ENCODE data around the gene RPN1. TPM values are rescaled to one million over a fixed set of nuclear protein-coding genes. Genes with fewer than 3 reads are reported as not detected.
A peak's percentile ranks its signal among the peaks of the same experiment; 100 is the strongest.

The RPN1 gene
- total and polyA plus RNA-seq, 4 donors = 146 to 318 (median 223) TPM

DNA sequence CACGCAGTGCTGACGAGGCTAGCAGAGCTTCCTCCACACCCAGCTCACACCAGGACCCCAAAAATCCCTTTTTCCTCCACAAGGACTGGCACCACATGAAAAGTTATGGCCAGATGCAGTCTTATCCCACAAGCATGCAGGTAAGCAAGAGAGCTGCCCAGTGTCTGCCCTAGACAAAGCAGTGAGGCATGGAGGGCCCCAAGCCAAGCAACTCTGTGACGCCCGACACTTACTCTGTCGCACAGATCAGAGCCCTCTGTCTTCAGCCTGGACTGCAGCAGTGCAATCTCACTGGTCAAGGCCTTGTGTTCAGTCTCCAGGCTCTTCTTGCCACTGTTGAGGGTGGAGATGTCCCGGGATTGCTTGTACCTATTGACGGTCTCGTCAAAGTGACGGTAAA, 28.7 kb downstream of the RPN1 start:
- Histone ChIP-seq H3K4me1 (ENCODE audit: control insufficient read depth in 5 of 5, insufficient read depth in 5 of 5, low read length in 5 of 5) (peaks cover 5 to 27% (median 6%) of the 10 kb centered on the region in 5 donors), H3K9me3 (ENCODE audit: control insufficient read depth in 4 of 4, insufficient read depth in 3 of 4, low read length in 3 of 4) (no peaks in the 10 kb centered on the region), H3K9ac (ENCODE audit: insufficient read depth in 1 of 2, low read length in 2 of 2) (no peak overlapping the region), H3K4me3 (no peak overlapping the region), H3K27me3 (ENCODE audit: control insufficient read depth in 3 of 3, insufficient read depth in 3 of 3, low read length in 2 of 3) (no peaks in the 10 kb centered on the region), H3K27ac (ENCODE audit: low read depth in 1 of 2, low read length in 1 of 2) (peak overlapping the region in 1 of 2 donors; percentile 9), H3K36me3 (ENCODE audit: control insufficient read depth in 4 of 4, insufficient read depth in 4 of 4, low read length in 4 of 4) (peaks cover 40 to 56% (median 50%) of the 10 kb centered on the region in 4 donors)
- ATAC-seq (ENCODE audit: insufficient read depth, low FRiP score) (no peak), DNase-seq (no peak)
- 92 to 96% methylated on average over 9 of the region's 9 CpGs for WGBS, 2 donors
- TF ChIP-seq, protein P1, sequence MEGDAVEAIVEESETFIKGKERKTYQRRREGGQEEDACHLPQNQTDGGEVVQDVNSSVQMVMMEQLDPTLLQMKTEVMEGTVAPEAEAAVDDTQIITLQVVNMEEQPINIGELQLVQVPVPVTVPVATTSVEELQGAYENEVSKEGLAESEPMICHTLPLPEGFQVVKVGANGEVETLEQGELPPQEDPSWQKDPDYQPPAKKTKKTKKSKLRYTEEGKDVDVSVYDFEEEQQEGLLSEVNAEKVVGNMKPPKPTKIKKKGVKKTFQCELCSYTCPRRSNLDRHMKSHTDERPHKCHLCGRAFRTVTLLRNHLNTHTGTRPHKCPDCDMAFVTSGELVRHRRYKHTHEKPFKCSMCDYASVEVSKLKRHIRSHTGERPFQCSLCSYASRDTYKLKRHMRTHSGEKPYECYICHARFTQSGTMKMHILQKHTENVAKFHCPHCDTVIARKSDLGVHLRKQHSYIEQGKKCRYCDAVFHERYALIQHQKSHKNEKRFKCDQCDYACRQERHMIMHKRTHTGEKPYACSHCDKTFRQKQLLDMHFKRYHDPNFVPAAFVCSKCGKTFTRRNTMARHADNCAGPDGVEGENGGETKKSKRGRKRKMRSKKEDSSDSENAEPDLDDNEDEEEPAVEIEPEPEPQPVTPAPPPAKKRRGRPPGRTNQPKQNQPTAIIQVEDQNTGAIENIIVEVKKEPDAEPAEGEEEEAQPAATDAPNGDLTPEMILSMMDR (IDR thresholded peaks at IDR 0.05; ENCODE audit: control extremely low read depth, extremely low read depth) = no peak

DNA sequence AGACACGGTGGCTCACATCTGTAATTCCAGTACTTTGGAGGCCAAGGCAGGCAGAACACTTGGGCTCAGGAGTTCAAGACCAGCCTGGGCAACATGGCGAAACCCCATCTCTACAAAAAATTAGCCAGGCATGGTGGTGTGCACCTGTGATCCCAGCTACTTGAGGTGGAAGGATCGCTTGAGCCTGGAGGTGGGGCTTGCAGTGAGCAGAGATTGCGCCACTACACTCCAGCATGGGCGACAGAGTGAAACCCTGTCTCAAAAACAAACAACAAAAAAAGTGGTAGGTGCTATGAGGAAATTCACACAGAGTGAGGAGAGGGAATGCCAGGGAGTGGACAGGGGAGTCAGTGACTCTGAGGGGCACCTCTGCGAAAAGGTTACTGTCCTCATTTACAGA, 29.4 kb downstream of the RPN1 start:
- WGBS, 2 donors = 75 to 79% methylated on average over 6 of the region's 6 CpGs
- Histone ChIP-seq H3K4me1 (ENCODE audit: control insufficient read depth in 5 of 5, insufficient read depth in 5 of 5, low read length in 5 of 5) (peaks cover 5 to 26% (median 6%) of the 10 kb centered on the region in 5 donors), H3K4me3 (no peak overlapping the region), H3K27me3 (ENCODE audit: control insufficient read depth in 3 of 3, insufficient read depth in 3 of 3, low read length in 2 of 3) (no peaks in the 10 kb centered on the region), H3K9me3 (ENCODE audit: control insufficient read depth in 4 of 4, insufficient read depth in 3 of 4, low read length in 3 of 4) (no peaks in the 10 kb centered on the region), H3K9ac (ENCODE audit: insufficient read depth in 1 of 2, low read length in 2 of 2) (no peak overlapping the region), H3K36me3 (ENCODE audit: control insufficient read depth in 4 of 4, insufficient read depth in 4 of 4, low read length in 4 of 4) (peaks cover 35 to 50% (median 44%) of the 10 kb centered on the region in 4 donors), H3K27ac (ENCODE audit: low read depth in 1 of 2, low read length in 1 of 2) (no peak overlapping the region)
- DNase-seq = no peak
- TF ChIP-seq, protein P1 (IDR thresholded peaks at IDR 0.05; ENCODE audit: control extremely low read depth, extremely low read depth) = no peak
- ATAC-seq (ENCODE audit: insufficient read depth, low FRiP score) = no peak

DNA sequence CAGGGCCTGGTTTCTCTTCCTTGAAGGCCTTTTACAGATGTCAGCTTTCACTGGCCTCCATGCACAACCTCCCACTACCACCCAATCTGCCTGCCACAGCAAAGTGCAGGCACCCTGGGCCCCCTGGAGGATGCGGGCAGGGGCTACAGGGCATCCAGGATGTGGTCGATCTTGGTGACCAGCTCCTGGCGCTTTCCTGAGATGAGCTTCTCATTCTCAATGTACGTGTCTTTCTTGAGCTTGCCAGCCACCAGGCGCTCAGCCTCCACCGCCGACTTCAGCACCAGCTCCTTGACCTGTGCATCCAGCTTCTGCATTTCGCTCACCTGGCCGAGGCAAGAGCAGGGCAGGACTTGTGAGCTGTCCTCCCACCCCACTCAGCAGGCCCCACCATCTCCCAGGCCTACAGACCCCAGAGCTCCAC, 30.3 kb downstream of the RPN1 start:
- TF ChIP-seq, protein P1 (IDR thresholded peaks at IDR 0.05; ENCODE audit: control extremely low read depth, extremely low read depth) = no peak
- Histone ChIP-seq H3K27me3 (ENCODE audit: control insufficient read depth in 3 of 3, insufficient read depth in 3 of 3, low read length in 2 of 3) (no peaks in the 10 kb centered on the region), H3K36me3 (ENCODE audit: control insufficient read depth in 4 of 4, insufficient read depth in 4 of 4, low read length in 4 of 4) (peaks cover 26 to 40% (median 36%) of the 10 kb centered on the region in 4 donors), H3K4me3 (no peak overlapping the region), H3K4me1 (ENCODE audit: control insufficient read depth in 5 of 5, insufficient read depth in 5 of 5, low read length in 5 of 5) (peaks cover 5 to 23% (median 6%) of the 10 kb centered on the region in 5 donors), H3K27ac (ENCODE audit: low read depth in 1 of 2, low read length in 1 of 2) (peak overlapping the region in 1 of 2 donors; percentile 59), H3K9me3 (ENCODE audit: control insufficient read depth in 4 of 4, insufficient read depth in 3 of 4, low read length in 3 of 4) (no peaks in the 10 kb centered on the region), H3K9ac (ENCODE audit: insufficient read depth in 1 of 2, low read length in 2 of 2) (no peak overlapping the region)
- DNase-seq (no peak), ATAC-seq (ENCODE audit: insufficient read depth, low FRiP score) (no peak)
- WGBS, 2 donors = 75 to 82% methylated on average over 9 of the region's 9 CpGs

Measured in lung (tissue), 12 donors.